H54 (cell line): Measurements from ENCODE around the gene NPHP4.

Source experiments
- DNase-seq: peaks from one replicate; pipeline ENCODE4 v3.0.0; 2011; ENCODE audit warnings: low spot score, mixed read lengths; ENCODE audit not compliant: insufficient read length
- FAIRE-seq: peaks from 3 replicates; lab custom pipeline; 2011; peaks lifted over from hg19 to GRCh38; lab: Jason Lieb, UNC
- POLR2A ChIP-seq: IDR thresholded peaks from 2 replicates; pipeline ENCODE4 v1.6.1; 2011; ENCODE audit warnings: low read depth, mild to moderate bottlenecking, low read length

NPHP4 gene

DNA sequence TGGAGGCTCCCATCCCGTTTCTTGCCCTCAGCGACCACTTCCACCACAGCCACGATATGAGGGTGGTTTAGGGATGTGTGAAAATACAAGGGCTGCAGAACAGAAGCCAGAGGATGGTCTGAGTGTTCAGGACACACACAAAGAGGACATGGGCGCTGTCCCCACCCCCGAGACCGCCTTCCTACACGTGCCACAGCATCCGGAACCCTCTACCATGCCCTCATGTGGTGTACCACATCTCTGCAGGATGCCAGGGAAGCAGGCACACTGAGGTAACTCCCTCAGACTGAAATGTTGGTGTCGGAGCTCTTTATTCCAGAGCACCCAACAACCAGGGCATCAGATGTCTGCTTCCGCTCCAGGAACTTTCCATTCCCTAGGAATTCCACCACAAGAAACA is 23.1 kb downstream of the NPHP4 start:
- no peak for TF ChIP-seq POLR2A
- FAIRE-seq (no peak), DNase-seq (no peak)

DNA sequence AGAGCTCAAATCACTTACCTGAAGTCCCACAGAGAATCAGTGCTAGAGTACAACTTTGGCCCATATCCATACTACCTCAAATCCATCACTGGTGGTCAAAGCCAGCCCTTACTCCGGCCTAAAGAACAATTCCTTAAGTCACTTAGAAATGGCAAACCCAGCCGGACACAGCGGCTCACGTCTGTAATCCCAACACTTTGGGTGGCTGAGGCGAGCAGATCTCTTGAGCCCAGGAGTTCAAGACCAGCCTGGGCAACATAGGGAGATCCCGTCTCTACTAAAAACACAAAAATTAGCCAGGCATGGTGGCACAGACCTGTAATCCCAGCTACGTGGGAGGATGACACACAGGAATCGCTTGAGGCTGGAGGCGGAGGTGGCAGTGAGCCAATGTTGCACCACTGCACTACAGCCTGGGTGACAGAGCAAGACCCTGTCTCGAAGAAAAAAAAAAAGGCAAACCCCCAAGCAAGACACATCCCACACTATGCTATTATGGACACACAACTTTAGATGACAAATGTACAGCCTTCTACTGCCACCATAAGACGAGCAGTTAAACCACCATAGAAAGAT is 24.0 kb downstream of the NPHP4 start:
- FAIRE-seq (no peak), DNase-seq (no peak)
- TF ChIP-seq POLR2A, result no peak

DNA sequence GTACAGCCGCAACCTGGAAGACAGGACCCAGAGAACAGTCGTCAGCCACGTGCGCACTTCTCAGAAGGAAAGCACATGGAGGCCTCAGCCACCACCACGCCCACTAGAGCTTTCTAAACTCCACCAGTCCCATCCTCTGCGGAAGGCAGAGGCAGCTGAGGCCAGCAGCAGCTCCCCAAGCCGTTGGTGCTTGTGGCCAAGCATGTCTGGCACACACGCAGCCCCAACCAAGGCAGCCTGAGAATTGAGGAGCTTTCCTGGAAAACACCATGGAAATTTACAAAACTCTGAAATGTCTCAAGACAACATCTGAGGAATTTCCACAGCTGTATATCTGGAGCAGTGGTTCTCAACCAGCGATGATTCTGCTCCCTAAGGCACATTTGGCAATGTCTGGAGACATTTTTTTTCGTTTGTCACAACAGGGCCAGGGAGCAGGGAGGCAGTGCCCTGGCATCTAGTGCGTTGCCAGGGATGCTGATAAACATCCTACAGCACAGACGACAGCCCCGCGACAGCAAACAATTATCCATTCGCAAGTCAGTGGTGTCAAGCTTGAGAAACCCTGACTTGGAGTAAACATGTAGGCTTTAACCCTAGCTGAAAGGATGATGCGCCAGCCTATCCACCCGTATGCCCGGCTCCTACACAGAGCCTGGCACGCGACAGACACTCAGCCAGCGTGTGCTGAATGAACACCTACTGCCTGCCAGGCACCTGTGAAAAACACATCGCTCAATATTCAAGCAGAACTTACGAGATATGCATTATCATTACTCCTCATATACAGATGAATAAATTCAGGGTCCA is 24.7 kb downstream of the NPHP4 start:
- DNase-seq, result no peak
- no peak for FAIRE-seq
- no peak for TF ChIP-seq POLR2A

DNA sequence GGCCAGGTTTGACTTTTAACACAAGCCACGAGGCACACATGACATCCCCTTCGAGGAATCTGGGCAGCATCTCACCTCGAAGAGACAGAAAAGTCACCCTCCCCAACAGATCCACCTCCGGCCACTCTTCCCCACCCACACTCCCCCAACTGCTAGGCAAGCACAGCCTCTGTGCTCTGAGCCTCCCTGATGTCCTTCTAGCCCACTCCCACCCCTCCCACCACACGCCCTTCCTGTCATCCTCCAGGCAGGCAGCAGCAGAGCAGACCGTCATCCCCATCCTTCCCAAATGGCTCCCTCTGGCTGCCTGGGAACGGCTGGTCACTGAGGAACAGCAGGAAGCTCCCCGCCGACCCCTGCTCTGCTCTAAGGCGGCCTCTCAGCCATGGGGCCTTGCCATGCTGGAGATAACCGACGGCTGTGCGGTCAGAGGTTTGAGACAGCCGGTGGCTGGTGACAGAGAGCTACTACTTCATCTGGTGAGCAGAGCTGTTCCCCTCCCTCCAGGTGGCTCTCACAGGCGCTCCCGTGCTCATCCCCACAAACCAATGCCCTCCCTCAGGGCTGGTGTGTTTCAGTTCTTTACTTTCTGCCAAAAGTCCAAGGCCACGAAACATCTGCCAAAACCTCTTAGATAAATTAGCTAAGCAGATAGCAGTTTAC is 25.6 kb downstream of the NPHP4 start:
- no peak for FAIRE-seq
- TF ChIP-seq POLR2A, result no peak

DNA sequence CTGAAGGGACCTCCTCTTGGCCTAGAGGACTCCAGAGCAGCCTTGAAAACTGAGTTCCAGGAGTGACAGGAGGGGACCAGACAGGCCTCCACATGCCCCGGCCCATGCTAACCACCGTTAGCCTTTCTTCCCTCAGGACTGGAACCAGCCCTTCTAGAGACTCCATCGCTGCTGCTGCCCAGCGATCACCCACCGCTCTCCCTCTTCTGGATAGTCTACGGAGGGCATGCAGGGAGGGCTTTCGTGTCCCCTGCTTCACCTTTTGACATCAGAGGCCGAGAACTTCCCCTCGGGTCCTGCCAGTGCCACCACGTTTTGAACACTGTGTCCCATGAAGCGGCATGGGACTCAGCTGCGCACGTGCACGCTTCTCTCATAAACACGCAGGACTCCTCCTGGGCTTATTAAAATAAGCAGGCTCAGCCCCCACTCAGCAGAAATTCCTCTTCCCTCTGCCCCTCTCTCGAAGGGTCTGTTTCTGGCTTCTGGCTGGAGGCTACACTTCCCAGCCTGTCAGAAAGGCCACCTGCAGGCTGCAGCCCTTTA is 26.6 kb downstream of the NPHP4 start:
- FAIRE-seq, result no peak
- no peak for DNase-seq
- no peak for TF ChIP-seq POLR2A

More for the DNA sequence above, 25.6 kb downstream of the NPHP4 start:
- no peak for DNase-seq

DNA sequence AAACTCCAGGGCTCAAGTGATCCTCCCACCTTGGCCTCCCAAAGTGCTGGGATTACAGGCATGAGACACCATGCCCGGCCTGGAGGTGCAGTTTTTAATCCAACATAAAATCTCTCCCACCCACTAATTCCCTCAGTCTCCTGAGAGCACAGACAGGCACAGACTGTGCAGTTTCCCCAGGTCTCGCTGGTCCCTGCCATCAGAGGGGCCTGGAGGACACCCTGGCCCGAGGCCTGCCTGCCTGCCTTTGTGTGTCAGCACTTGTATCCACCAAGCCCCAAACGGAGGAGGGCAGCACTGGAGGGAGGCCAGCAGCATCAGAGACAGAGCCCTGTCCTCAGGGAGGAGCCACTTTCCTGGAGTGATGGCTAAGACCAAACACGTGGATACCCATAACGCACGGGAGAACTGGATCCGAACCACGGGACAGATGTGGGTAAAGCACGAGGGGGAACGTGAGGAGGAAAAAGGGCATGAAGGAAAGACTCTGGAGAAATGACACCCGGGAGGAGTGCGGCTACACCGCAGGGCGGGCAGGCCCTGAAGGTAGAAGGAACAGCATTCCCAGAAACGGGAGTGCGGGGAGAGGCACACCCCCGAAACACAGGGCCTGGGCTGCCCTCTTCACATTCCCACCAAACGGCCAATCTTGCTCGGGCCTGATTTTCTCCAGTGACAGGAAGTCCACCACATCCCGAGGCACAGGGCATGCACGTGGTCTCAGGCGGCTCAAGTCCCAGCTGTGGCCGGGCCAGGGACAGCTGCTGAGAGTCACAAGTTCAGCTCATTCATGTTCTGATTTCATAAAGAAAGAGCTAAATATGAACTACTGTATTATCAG is 29.7 kb downstream of the NPHP4 start:
- no peak for FAIRE-seq
- no peak for TF ChIP-seq POLR2A
- DNase-seq, result no peak

DNA sequence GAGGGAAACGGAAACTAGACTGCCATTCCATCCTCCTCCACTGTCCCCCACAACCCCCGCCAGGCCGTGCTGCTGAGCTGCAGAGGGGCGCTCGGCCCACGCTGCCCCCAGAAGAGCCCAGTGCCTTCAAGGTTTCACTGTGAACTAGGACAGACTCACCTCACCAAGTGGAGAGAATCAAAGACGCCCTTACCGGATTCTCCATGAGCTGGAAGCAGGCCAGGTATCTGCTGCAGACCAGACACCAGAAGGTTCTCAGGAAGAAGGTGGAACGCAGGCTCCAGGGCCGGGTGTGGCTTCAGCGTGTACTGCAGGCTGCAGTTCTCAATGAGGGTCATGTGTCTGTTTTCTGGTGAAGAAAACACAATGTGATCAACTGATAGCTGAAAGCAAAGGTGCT is 30.6 kb downstream of the NPHP4 start:
- no peak for TF ChIP-seq POLR2A
- DNase-seq (no peak), FAIRE-seq (no peak)

DNA sequence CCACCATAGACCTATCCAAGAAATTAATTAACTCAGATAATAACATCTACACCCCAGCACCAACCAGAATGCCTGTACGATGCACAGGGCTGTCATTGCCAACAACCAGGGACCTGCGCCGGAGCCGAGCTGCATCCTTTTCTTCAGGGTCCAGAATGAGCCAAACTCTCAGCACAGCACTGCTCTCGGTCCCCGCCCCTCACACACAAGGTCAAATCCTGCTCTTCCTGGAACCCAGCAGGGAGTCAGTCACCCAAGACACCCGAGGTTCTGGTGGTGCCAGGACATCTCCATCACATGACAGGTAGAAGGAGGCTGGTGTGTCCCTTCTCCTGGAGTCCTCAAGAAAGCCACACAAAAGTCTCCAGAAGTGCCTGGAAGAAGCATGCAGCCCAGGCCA is 31.9 kb downstream of the NPHP4 start:
- no peak for DNase-seq
- no peak for FAIRE-seq
- TF ChIP-seq POLR2A, result no peak

DNA sequence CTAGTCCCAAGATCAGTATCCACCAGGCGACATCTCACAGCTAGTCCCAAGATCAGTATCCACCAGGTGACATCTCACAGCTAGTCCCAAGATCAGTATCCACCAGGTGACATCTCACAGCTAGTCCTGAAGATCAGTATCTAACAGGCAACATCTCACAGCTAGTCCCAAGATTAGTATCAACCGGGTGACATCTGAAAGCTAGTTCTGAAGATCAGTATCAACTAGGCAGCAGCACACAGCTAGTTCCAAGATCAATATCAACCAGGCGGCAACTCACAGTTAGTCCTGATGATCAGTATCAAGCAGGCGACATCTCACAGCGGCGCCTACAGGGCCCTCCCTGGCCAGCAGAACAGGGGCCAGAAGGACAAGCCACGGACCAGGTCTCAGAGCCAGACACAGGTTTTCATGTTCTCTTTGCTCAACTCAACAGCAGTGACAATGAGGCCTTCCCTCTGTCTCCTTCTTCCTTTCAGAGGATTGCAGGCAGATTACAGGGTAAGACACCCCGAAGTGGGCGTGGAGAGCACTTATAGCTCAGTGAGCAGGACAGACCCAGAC is 32.5 kb downstream of the NPHP4 start:
- DNase-seq (no peak), FAIRE-seq (no peak)
- TF ChIP-seq POLR2A, result no peak

DNA sequence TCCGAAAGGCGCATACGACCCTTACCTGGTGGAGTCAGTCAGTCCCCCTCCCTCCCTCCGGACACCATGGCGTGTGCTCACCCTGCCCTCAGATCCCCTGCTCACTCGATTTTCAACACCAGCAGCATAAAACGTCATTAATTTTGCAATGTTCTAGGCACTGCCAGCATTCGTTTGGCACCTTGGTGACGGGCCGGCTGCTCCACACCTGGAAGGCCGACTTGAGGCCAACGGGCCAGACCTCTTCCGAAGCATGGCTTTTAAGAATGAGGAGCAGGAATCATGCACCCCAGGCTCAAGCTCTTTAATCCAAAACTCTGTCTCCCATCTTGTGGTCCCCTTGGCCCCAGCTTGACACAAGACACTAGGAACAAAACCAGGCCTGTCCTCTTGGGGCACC is 33.1 kb downstream of the NPHP4 start:
- DNase-seq (no peak), FAIRE-seq (no peak)
- no peak for TF ChIP-seq POLR2A

DNA sequence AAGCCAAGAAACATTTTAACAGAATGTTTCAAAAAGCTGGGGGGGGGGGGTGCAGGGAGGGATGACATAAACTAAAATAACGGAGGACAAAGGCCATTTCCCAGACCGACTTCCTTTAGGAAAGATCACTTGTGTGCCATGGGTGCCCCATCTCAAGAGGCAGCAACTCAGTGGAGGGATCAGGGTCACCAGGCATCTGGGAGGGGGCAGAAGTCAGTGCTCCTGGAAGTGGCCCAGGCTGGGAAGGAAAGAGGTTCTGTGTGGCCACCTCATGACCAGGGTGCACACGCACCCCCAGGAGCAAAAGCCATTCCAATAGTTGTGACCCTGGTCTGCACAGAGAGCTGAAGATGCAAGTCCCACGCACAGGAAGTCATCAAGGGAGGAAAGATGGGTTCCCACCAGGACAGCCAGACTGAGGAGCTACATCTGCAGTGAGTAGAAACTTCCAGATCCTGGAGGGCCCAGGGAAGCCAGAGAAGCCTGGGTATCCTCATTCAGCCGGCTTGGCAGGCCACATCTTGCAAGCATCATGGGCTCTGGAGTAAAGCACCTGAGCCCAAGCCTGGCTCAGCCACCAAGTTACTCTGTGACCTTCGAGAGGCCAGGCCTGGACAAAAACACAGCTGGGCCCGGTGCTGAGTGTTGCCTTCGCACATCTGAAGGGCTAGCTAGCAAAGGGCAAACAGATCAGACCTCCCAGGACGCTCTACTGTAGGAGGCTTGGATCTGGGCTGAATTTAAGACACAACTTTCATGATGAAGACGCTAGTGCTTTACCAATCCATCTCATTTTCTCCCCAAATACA is 36.0 kb downstream of the NPHP4 start:
- no peak for DNase-seq
- TF ChIP-seq POLR2A, result no peak
- FAIRE-seq, result no peak

DNA sequence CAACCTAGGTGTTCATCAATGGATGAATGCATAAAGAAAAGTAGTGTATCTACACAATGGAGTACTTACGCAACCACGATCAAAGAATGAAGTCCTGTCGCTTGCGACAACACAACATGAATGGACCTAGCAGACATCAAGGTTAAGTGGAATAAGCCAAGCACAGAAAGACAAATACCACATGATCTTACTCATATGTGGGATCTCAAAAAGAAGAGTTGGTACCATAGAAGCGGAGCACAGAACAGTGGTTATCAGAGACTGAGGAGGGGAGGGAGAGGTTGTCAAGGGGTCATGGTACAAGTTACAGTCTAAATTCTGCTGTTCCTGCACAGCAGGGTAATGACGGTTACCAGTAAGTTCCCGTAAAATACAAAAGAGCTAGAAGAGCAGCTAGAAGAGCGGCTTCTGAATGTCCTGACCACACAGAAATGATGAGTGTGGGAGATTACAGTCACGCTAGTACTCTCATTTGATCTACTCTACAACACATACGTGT is 36.7 kb downstream of the NPHP4 start:
- no peak for TF ChIP-seq POLR2A
- no peak for FAIRE-seq
- no peak for DNase-seq

DNA sequence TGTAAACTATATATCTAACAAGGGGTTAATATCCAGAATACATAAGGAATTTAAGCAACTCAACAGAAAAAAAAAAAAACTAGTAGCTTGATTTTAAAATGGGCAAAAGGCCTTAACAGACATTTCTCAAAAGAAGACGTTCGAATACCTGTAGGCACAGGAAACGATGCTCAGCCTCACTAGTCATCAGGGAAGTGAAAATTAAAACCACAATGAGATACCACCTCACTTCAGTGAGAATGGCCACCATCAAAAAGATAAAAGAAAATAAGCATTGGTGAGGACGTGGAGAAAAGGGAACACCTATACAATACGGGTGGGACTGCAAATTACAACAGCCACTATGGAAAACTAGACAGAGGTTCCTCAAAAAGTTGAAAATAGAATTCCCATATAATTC is 37.3 kb downstream of the NPHP4 start:
- no peak for DNase-seq
- FAIRE-seq, result no peak
- no peak for TF ChIP-seq POLR2A
